Measurements from ENCODE around the gene AGAP3. TPM values are rescaled to one million over a fixed set of nuclear protein-coding genes. Genes with fewer than 3 reads are reported as not detected.

Gene AGAP3
- total and polyA plus RNA-seq, 4 donors: 75.9 to 194 (median 110) TPM

GRCh38 chr7:151064454-151064853 lies 21.8 kb upstream of the AGAP3 start:
- H3K36me3 ChIP-seq (ENCODE audit: control insufficient read depth in 4 of 4, insufficient read depth in 4 of 4, low read length in 4 of 4): peaks cover 9 to 44% (median 26%) of the 10 kb centered on the region in 4 donors
- WGBS, 2 donors: 95% methylated on average over 18 of the region's 18 CpGs
- DNase-seq: no peak

GRCh38 chr7:151064993-151065392 lies 21.3 kb upstream of the AGAP3 start:
- no peaks in the 10 kb centered on the region for H3K9me3 ChIP-seq (ENCODE audit: control insufficient read depth in 4 of 4, insufficient read depth in 3 of 4, low read length in 3 of 4)
- no peak overlapping the region for H3K9ac ChIP-seq (ENCODE audit: insufficient read depth in 1 of 2, low read length in 2 of 2)
- ATAC-seq (ENCODE audit: insufficient read depth, low FRiP score) (no peak), DNase-seq (no peak)
- no peak overlapping the region for H3K4me3 ChIP-seq
- peaks cover 9 to 50% (median 28%) of the 10 kb centered on the region in 4 donors for H3K36me3 ChIP-seq (ENCODE audit: control insufficient read depth in 4 of 4, insufficient read depth in 4 of 4, low read length in 4 of 4)
- no peak for TF ChIP-seq CTCF (IDR thresholded peaks at IDR 0.05; ENCODE audit: control extremely low read depth, extremely low read depth)
- no peak overlapping the region for H3K27ac ChIP-seq (ENCODE audit: low read depth in 1 of 2, low read length in 1 of 2)
- 93 to 95% methylated on average over 6 of the region's 6 CpGs for WGBS, 2 donors
- peaks cover 6 to 21% (median 16%) of the 10 kb centered on the region in 5 donors for H3K4me1 ChIP-seq (ENCODE audit: control insufficient read depth in 5 of 5, insufficient read depth in 5 of 5, low read length in 5 of 5)
- no peaks in the 10 kb centered on the region for H3K27me3 ChIP-seq (ENCODE audit: control insufficient read depth in 3 of 3, insufficient read depth in 3 of 3, low read length in 2 of 3)

More at GRCh38 chr7:151064454-151064853, 21.8 kb upstream of the AGAP3 start:
- H3K9me3 ChIP-seq (ENCODE audit: control insufficient read depth in 4 of 4, insufficient read depth in 3 of 4, low read length in 3 of 4): no peaks in the 10 kb centered on the region
- no peaks in the 10 kb centered on the region for H3K27me3 ChIP-seq (ENCODE audit: control insufficient read depth in 3 of 3, insufficient read depth in 3 of 3, low read length in 2 of 3)
- no peak overlapping the region for H3K27ac ChIP-seq (ENCODE audit: low read depth in 1 of 2, low read length in 1 of 2)
- no peak overlapping the region for H3K9ac ChIP-seq (ENCODE audit: insufficient read depth in 1 of 2, low read length in 2 of 2)
- peaks cover 6 to 21% (median 16%) of the 10 kb centered on the region in 5 donors for H3K4me1 ChIP-seq (ENCODE audit: control insufficient read depth in 5 of 5, insufficient read depth in 5 of 5, low read length in 5 of 5)
- no peak overlapping the region for H3K4me3 ChIP-seq
- no peak for ATAC-seq (ENCODE audit: insufficient read depth, low FRiP score)
- no peak for TF ChIP-seq CTCF (IDR thresholded peaks at IDR 0.05; ENCODE audit: control extremely low read depth, extremely low read depth)

- H3K36me3 ChIP-seq (ENCODE audit: control insufficient read depth in 4 of 4, insufficient read depth in 4 of 4, low read length in 4 of 4): peaks cover 9 to 55% (median 31%) of the 10 kb centered on the region in 4 donors
- no peak overlapping the region for H3K27ac ChIP-seq (ENCODE audit: low read depth in 1 of 2, low read length in 1 of 2)
- H3K9ac ChIP-seq (ENCODE audit: insufficient read depth in 1 of 2, low read length in 2 of 2): no peak overlapping the region
- no peak for TF ChIP-seq CTCF (IDR thresholded peaks at IDR 0.05; ENCODE audit: control extremely low read depth, extremely low read depth)
- peaks cover 4 to 17% (median 13%) of the 10 kb centered on the region in 5 donors for H3K4me1 ChIP-seq (ENCODE audit: control insufficient read depth in 5 of 5, insufficient read depth in 5 of 5, low read length in 5 of 5)
- H3K27me3 ChIP-seq (ENCODE audit: control insufficient read depth in 3 of 3, insufficient read depth in 3 of 3, low read length in 2 of 3): no peaks in the 10 kb centered on the region
- H3K9me3 ChIP-seq (ENCODE audit: control insufficient read depth in 4 of 4, insufficient read depth in 3 of 4, low read length in 3 of 4): no peaks in the 10 kb centered on the region
- ATAC-seq (ENCODE audit: insufficient read depth, low FRiP score): no peak
- DNase-seq: no peak
- 86 to 91% methylated on average over 14 of the region's 14 CpGs for WGBS, 2 donors
- no peak overlapping the region for H3K4me3 ChIP-seq
Measured at GRCh38 chr7:151065516-151065915, 20.8 kb upstream of the AGAP3 start.
